ENCODE data around the gene DIO3.

DIO3 gene

GRCh38 chr14:101578489-101578888 lies 17.2 kb downstream of the DIO3 start:
- no peak for TF ChIP-seq CTCF (IDR thresholded peaks at IDR 0.05; ENCODE audit: extremely low read depth, missing control alignments)
- no peak for DNase-seq (ENCODE audit: low spot score)

GRCh38 chr14:101579372-101580080 lies 18.2 kb downstream of the DIO3 start:
- DNase-seq (ENCODE audit: low spot score), result no peak
- no peak for TF ChIP-seq CTCF (IDR thresholded peaks at IDR 0.05; ENCODE audit: extremely low read depth, missing control alignments)

GRCh38 chr14:101581806-101582205 lies 20.5 kb downstream of the DIO3 start:
- DNase-seq (ENCODE audit: low spot score), result no peak
- no peak for TF ChIP-seq CTCF (IDR thresholded peaks at IDR 0.05; ENCODE audit: extremely low read depth, missing control alignments)

- no peak for TF ChIP-seq CTCF (IDR thresholded peaks at IDR 0.05; ENCODE audit: extremely low read depth, missing control alignments)
- no peak for DNase-seq (ENCODE audit: low spot score)
Measured at GRCh38 chr14:101582294-101582693, 21.0 kb downstream of the DIO3 start.

- no peak for TF ChIP-seq CTCF (IDR thresholded peaks at IDR 0.05; ENCODE audit: extremely low read depth, missing control alignments)
- no peak for DNase-seq (ENCODE audit: low spot score)
Measured at GRCh38 chr14:101583006-101583714, 21.9 kb downstream of the DIO3 start.

GRCh38 chr14:101583715-101584054 lies 22.4 kb downstream of the DIO3 start:
- TF ChIP-seq CTCF (IDR thresholded peaks at IDR 0.05; ENCODE audit: extremely low read depth, missing control alignments), result no peak
- no peak for DNase-seq (ENCODE audit: low spot score)

GRCh38 chr14:101584055-101584859 lies 23.0 kb downstream of the DIO3 start:
- no peak for TF ChIP-seq CTCF (IDR thresholded peaks at IDR 0.05; ENCODE audit: extremely low read depth, missing control alignments)
- no peak for DNase-seq (ENCODE audit: low spot score)

Data from GM20000 (cell line).